Neural cell (in vitro differentiated cells): Measurements from ENCODE around the gene DMKN. TPM values are rescaled to one million over a fixed set of nuclear protein-coding genes. Genes with fewer than 3 reads are reported as not detected.

Source experiments
- H2AFZ ChIP-seq: fragments of 200-600, 300-800 bp; sonication (generic), shearing (Covaris generic); 2 replicates; pipeline ENCODE4 v1.6.0; 2014; ENCODE audit warnings: low read depth, mild to moderate bottlenecking, antibody characterized with exemption, low read length, moderate library complexity
- H3F3A ChIP-seq: fragments of 200-600 bp; shearing (Covaris generic); 2 replicates; pipeline ENCODE4 v1.6.1; 2016; ENCODE audit warnings: mild to moderate bottlenecking, moderate library complexity, mixed read lengths, antibody characterized with exemption, low read length; ENCODE audit not compliant: insufficient read depth, poor library complexity, severe bottlenecking
- H3K27ac ChIP-seq: fragments of 200-600, 300-800 bp; sonication (generic), shearing (Covaris generic); 2 replicates; pipeline ENCODE4 v1.5.1; 2014; ENCODE audit warnings: mild to moderate bottlenecking, low read length, moderate library complexity
- H3K27me3 ChIP-seq: fragments of 300-800, 200-600 bp; sonication (generic), shearing (Covaris generic); 2 replicates; pipeline ENCODE4 v1.6.0; 2014; ENCODE audit warnings: mild to moderate bottlenecking, low read depth, low read length, moderate library complexity; ENCODE audit not compliant: insufficient read depth
- H3K36me3 ChIP-seq: fragments of 300-800, 200-600 bp; sonication (generic), shearing (Covaris generic); 2 replicates; pipeline ENCODE4 v1.5.1; 2014; ENCODE audit warnings: mild to moderate bottlenecking, antibody characterized with exemption, low read length, moderate library complexity; ENCODE audit not compliant: insufficient read depth
- H3K4me2 ChIP-seq: fragments of 300-800, 200-600 bp; sonication (generic), shearing (Covaris generic); 2 replicates; pipeline ENCODE4 v1.6.0; 2014; ENCODE audit warnings: mild to moderate bottlenecking, low read length
- H3K4me3 ChIP-seq: fragments of 300-800, 200-600 bp; sonication (generic), shearing (Covaris generic); 2 replicates; pipeline ENCODE4 v1.5.1; 2014; ENCODE audit warnings: mild to moderate bottlenecking, low read length, moderate library complexity
- H3K79me2 ChIP-seq: fragments of 200-600 bp; shearing (Covaris generic); replicated peaks from 2 replicates; pipeline ENCODE4 v1.6.0; 2014; ENCODE audit warnings: mild to moderate bottlenecking, low read length, moderate library complexity; ENCODE audit not compliant: insufficient read depth
- H3K9ac ChIP-seq: fragments of 300-800, 200-600 bp; sonication (generic), shearing (Covaris generic); 2 replicates; pipeline ENCODE4 v1.6.1; 2016; ENCODE audit warnings: mild to moderate bottlenecking, low read length, mixed read lengths
- H3K9me2 ChIP-seq: fragments of 200-600 bp; shearing (Covaris generic); 2 replicates; pipeline ENCODE4 v1.6.1; 2016; ENCODE audit warnings: mild to moderate bottlenecking, low read length, mixed read lengths; ENCODE audit not compliant: insufficient read depth
- H3K9me3 ChIP-seq: fragments of 200-600, 300-800 bp; sonication (generic), shearing (Covaris generic); 2 replicates; pipeline ENCODE4 v1.6.1; 2016; ENCODE audit warnings: mild to moderate bottlenecking, mixed run types, low read length, moderate library complexity, mixed read lengths
- H4K20me1 ChIP-seq: fragments of 200-600 bp; shearing (Covaris generic); 2 replicates; pipeline ENCODE4 v1.6.1; 2016; ENCODE audit warnings: mild to moderate bottlenecking, mixed run types; ENCODE audit not compliant: insufficient read depth
- EP300 ChIP-seq: fragments of 450-650 bp; conservative IDR thresholded peaks from 2 replicates; pipeline ENCODE4 v1.6.1; 2014; ENCODE audit warnings: antibody characterized with exemption, mild to moderate bottlenecking, moderate library complexity; ENCODE audit not compliant: poor library complexity, severe bottlenecking
- EZH2 ChIP-seq: fragments of 200-600, 300-800 bp; shearing (Covaris generic), sonication (generic); IDR thresholded peaks from 2 replicates; pipeline ENCODE4 v1.6.1; 2014; ENCODE audit warnings: antibody characterized with exemption, low read length, borderline replicate concordance, mild to moderate bottlenecking; ENCODE audit not compliant: insufficient read depth, poor library complexity, severe bottlenecking
- MXI1 ChIP-seq: fragments of 450-650 bp; conservative IDR thresholded peaks from 2 replicates; pipeline ENCODE4 v1.6.1; 2014; ENCODE audit warnings: antibody characterized with exemption, mild to moderate bottlenecking; ENCODE audit not compliant: poor library complexity, severe bottlenecking
- POLR2AphosphoS5 ChIP-seq: IDR thresholded peaks from 2 replicates; pipeline ENCODE4 v1.6.1; 2012
- RAD21 ChIP-seq: fragments of 450-650 bp; conservative IDR thresholded peaks from 2 replicates; pipeline ENCODE4 v1.6.1; 2014; ENCODE audit warnings: antibody characterized with exemption, mild to moderate bottlenecking, moderate library complexity
- SMC3 ChIP-seq: fragments of 450-650 bp; conservative IDR thresholded peaks from 2 replicates; pipeline ENCODE4 v1.6.1; 2014; ENCODE audit warnings: antibody characterized with exemption, mild to moderate bottlenecking, moderate library complexity; ENCODE audit not compliant: poor library complexity
- TAF1 ChIP-seq: IDR thresholded peaks from 2 replicates; pipeline ENCODE4 v1.6.1; 2012; ENCODE audit warnings: low read depth
- polyA plus RNA-seq: library from polyadenylated mRNA; depleted of rRNA; stranded (reverse); fragments of >200 nt; gene quantifications from 2 replicates; pipeline ENCODE4 v1.2.3, GENCODE V29; 2014
- TF ChIP-seq, protein P1 (sequence below): IDR thresholded peaks from 2 replicates; pipeline ENCODE4 v1.6.1; 2012; ENCODE audit warnings: borderline replicate concordance
- TF ChIP-seq, protein P2 (sequence below): fragments of 450-650 bp; IDR thresholded peaks from 2 replicates; pipeline ENCODE4 v1.5.1; 2014; ENCODE audit warnings: antibody characterized with exemption, mild to moderate bottlenecking, moderate library complexity; ENCODE audit not compliant: poor library complexity, severe bottlenecking

The DMKN gene
- polyA plus RNA-seq, 1 donor from 2014 or later = not detected

- H3K79me2 ChIP-seq = no peaks in the 10 kb centered on the region
- no peak for TF ChIP-seq TAF1
- TF ChIP-seq EZH2 = no peak
- TF ChIP-seq, protein P1, sequence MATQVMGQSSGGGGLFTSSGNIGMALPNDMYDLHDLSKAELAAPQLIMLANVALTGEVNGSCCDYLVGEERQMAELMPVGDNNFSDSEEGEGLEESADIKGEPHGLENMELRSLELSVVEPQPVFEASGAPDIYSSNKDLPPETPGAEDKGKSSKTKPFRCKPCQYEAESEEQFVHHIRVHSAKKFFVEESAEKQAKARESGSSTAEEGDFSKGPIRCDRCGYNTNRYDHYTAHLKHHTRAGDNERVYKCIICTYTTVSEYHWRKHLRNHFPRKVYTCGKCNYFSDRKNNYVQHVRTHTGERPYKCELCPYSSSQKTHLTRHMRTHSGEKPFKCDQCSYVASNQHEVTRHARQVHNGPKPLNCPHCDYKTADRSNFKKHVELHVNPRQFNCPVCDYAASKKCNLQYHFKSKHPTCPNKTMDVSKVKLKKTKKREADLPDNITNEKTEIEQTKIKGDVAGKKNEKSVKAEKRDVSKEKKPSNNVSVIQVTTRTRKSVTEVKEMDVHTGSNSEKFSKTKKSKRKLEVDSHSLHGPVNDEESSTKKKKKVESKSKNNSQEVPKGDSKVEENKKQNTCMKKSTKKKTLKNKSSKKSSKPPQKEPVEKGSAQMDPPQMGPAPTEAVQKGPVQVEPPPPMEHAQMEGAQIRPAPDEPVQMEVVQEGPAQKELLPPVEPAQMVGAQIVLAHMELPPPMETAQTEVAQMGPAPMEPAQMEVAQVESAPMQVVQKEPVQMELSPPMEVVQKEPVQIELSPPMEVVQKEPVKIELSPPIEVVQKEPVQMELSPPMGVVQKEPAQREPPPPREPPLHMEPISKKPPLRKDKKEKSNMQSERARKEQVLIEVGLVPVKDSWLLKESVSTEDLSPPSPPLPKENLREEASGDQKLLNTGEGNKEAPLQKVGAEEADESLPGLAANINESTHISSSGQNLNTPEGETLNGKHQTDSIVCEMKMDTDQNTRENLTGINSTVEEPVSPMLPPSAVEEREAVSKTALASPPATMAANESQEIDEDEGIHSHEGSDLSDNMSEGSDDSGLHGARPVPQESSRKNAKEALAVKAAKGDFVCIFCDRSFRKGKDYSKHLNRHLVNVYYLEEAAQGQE = no peak
- no peak for TF ChIP-seq EP300
- TF ChIP-seq RAD21 = no peak
- no peak for TF ChIP-seq SMC3
- no peak for TF ChIP-seq POLR2AphosphoS5
- TF ChIP-seq, protein P2, sequence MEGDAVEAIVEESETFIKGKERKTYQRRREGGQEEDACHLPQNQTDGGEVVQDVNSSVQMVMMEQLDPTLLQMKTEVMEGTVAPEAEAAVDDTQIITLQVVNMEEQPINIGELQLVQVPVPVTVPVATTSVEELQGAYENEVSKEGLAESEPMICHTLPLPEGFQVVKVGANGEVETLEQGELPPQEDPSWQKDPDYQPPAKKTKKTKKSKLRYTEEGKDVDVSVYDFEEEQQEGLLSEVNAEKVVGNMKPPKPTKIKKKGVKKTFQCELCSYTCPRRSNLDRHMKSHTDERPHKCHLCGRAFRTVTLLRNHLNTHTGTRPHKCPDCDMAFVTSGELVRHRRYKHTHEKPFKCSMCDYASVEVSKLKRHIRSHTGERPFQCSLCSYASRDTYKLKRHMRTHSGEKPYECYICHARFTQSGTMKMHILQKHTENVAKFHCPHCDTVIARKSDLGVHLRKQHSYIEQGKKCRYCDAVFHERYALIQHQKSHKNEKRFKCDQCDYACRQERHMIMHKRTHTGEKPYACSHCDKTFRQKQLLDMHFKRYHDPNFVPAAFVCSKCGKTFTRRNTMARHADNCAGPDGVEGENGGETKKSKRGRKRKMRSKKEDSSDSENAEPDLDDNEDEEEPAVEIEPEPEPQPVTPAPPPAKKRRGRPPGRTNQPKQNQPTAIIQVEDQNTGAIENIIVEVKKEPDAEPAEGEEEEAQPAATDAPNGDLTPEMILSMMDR = no peak
- TF ChIP-seq MXI1 = no peak
- no peak overlapping the region for H3K9ac ChIP-seq
- no peaks in the 10 kb centered on the region for H4K20me1 ChIP-seq
- no peak overlapping the region for H3K4me2 ChIP-seq
- no peaks in the 10 kb centered on the region for H3K9me2 ChIP-seq
- no peaks in the 10 kb centered on the region for H3K9me3 ChIP-seq
- H3K4me3 ChIP-seq = no peak overlapping the region
- no peaks in the 10 kb centered on the region for H3F3A ChIP-seq
- H3K27me3 ChIP-seq = peaks cover 28% of the 10 kb centered on the region
- no peak overlapping the region for H2AFZ ChIP-seq
- no peak overlapping the region for H3K27ac ChIP-seq
- no peaks in the 10 kb centered on the region for H3K36me3 ChIP-seq
Measured at GRCh38 chr19:35556025-35556590, 42.7 kb upstream of the DMKN start.

DNA sequence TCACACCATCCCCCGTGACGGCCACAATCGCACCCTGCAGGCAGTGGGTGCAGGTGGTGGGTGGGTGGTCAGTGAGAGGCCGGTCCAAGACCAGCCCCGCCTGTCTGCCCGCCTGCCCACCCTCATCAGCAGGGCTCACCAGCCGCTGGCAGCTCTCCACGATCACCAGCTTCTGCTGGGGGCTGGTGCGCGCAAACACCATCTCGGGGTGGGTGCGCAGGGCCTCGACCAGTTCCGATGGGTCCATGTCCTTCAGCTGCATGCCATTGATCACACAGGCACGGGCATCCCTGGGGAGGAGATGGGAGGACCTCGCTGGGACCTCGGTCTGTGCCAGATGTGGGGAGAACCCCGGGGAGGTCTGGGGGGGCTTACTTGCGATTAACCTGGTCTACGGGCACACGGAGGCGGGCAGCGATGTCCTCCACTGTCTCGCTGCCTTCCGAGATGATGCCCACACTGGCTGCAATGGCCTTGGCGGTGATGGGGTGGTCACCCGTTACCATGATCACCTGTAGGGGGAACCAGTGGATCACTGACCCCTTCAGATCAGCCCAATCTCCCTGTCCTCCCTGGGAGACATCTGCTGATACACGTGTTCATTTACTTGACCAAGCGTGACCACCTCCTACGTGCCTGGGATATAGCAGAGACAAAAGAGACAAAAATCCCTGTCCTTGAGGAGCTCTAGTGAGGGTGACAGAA lies 42.0 kb upstream of the DMKN start:
- Histone ChIP-seq H3K4me3 (no peak overlapping the region), H3K9me3 (no peaks in the 10 kb centered on the region), H3K4me2 (no peak overlapping the region), H2AFZ (no peak overlapping the region), H3K9ac (no peak overlapping the region), H3F3A (no peaks in the 10 kb centered on the region), H4K20me1 (no peaks in the 10 kb centered on the region), H3K79me2 (no peaks in the 10 kb centered on the region), H3K27me3 (peaks cover 28% of the 10 kb centered on the region), H3K27ac (no peak overlapping the region), H3K9me2 (no peaks in the 10 kb centered on the region), H3K36me3 (no peaks in the 10 kb centered on the region)
- TF ChIP-seq, protein P2 = no peak
- TF ChIP-seq, protein P1 = no peak
- no peak for TF ChIP-seq SMC3
- no peak for TF ChIP-seq EP300
- TF ChIP-seq POLR2AphosphoS5 = no peak
- no peak for TF ChIP-seq TAF1
- TF ChIP-seq MXI1 = no peak
- no peak for TF ChIP-seq EZH2
- no peak for TF ChIP-seq RAD21
